Trophoblast cell (in vitro differentiated cells and primary cell): ENCODE measurements around the gene CTSE.
A peak's percentile ranks its signal among the peaks of the same experiment; 100 is the strongest.

Source experiments
- DNase-seq, 2 donors: peaks; one replicate each; pipeline ENCODE4 v3.0.0-alpha.2; 2016
- H2AFZ ChIP-seq: 2 replicates; pipeline ENCODE4 v1.6.1; 2013; ENCODE audit warnings: low read length, moderate library complexity, mild to moderate bottlenecking; ENCODE audit not compliant: insufficient read depth, poor library complexity
- H2AK5ac ChIP-seq: 2 replicates; pipeline ENCODE4 v1.6.1; 2013; ENCODE audit warnings: mild to moderate bottlenecking, low read length
- H2BK120ac ChIP-seq: 2 replicates; pipeline ENCODE4 v1.6.1; 2013; ENCODE audit warnings: low read length, mild to moderate bottlenecking, moderate library complexity; ENCODE audit not compliant: insufficient read depth, poor library complexity
- H2BK12ac ChIP-seq: 2 replicates; pipeline ENCODE4 v1.6.1; 2013; ENCODE audit warnings: mild to moderate bottlenecking, low read length, moderate library complexity
- H2BK5ac ChIP-seq: 2 replicates; pipeline ENCODE4 v1.6.1; 2013; ENCODE audit warnings: low read length, low read depth, moderate library complexity, mild to moderate bottlenecking; ENCODE audit not compliant: poor library complexity
- H3K14ac ChIP-seq: 2 replicates; pipeline ENCODE4 v1.6.1; 2013; ENCODE audit warnings: mild to moderate bottlenecking, low read length
- H3K18ac ChIP-seq: 2 replicates; pipeline ENCODE4 v1.6.1; 2013; ENCODE audit warnings: mild to moderate bottlenecking, low read length
- H3K23ac ChIP-seq: 2 replicates; pipeline ENCODE4 v1.6.1; 2013; ENCODE audit warnings: low read length
- H3K27ac ChIP-seq: 2 replicates; pipeline ENCODE4 v1.5.1; 2013; ENCODE audit warnings: low read depth, mild to moderate bottlenecking, inconsistent platforms, low read length, moderate library complexity
- H3K27me3 ChIP-seq: 2 replicates; pipeline ENCODE4 v1.6.1; 2013; ENCODE audit warnings: inconsistent platforms, mild to moderate bottlenecking, low read length, moderate library complexity; ENCODE audit not compliant: insufficient read depth
- H3K36me3 ChIP-seq, 2 experiments: 1 replicate in 1 of 2; 2 replicates in 1 of 2; pipeline ENCODE4 v1.6.1; 2013; ENCODE audit warnings: low read length in 2 of 2, mild to moderate bottlenecking in 2 of 2, moderate library complexity in 1 of 2; ENCODE audit not compliant: insufficient read depth in 2 of 2, control insufficient read depth in 1 of 2
- H3K4ac ChIP-seq: 2 replicates; pipeline ENCODE4 v1.6.1; 2013; ENCODE audit warnings: low read depth, mild to moderate bottlenecking, low read length, moderate library complexity
- H3K4me1 ChIP-seq, 2 experiments: 1 replicate in 1 of 2; 2 replicates in 1 of 2; pipeline ENCODE4 v1.6.1; 2013; ENCODE audit warnings: low read length in 2 of 2, mild to moderate bottlenecking in 2 of 2, moderate library complexity in 1 of 2; ENCODE audit not compliant: insufficient read depth in 2 of 2, control insufficient read depth in 1 of 2
- H3K4me2 ChIP-seq: 2 replicates; pipeline ENCODE4 v1.6.1; 2013; ENCODE audit warnings: inconsistent platforms, mild to moderate bottlenecking, low read length, moderate library complexity
- H3K4me3 ChIP-seq: 2 replicates; pipeline ENCODE4 v1.5.1; 2013; ENCODE audit warnings: mild to moderate bottlenecking, low read depth, low read length, inconsistent platforms
- H3K79me1 ChIP-seq: one replicate; pipeline ENCODE4 v1.6.1; 2013; ENCODE audit warnings: low read length
- H3K79me2 ChIP-seq: 2 replicates; pipeline ENCODE4 v1.6.1; 2013; ENCODE audit warnings: low read length, mild to moderate bottlenecking; ENCODE audit not compliant: control insufficient read depth, insufficient read depth, poor library complexity
- H3K9ac ChIP-seq: 2 replicates; pipeline ENCODE4 v1.6.1; 2013; ENCODE audit warnings: mild to moderate bottlenecking, low read length
- H3K9me3 ChIP-seq: 2 replicates; pipeline ENCODE4 v1.6.1; 2013; ENCODE audit warnings: low read depth, mild to moderate bottlenecking, control low read depth, inconsistent platforms, low read length; ENCODE audit not compliant: insufficient read depth
- H4K12ac ChIP-seq: 2 replicates; pipeline ENCODE4 v1.6.1; 2013; ENCODE audit warnings: low read depth, mild to moderate bottlenecking, low read length, moderate library complexity
- H4K8ac ChIP-seq: 2 replicates; pipeline ENCODE4 v1.6.1; 2013; ENCODE audit warnings: low read depth, mild to moderate bottlenecking, low read length, moderate library complexity
- H4K91ac ChIP-seq: one replicate; pipeline ENCODE4 v1.6.1; 2013; ENCODE audit warnings: low read depth, mild to moderate bottlenecking, low read length, moderate library complexity
- WGBS: extraction: QIAGEN DNeasy Blood & Tissue Kit; methylation state at CpG from one replicate; pipeline ENCODE4 v1.1.7; 2013; ENCODE audit warnings: missing lambda C conversion rate; ENCODE audit not compliant: insufficient read length, insufficient coverage; ENCODE audit errors: extremely low coverage; 5-methylcytosine and 5-hydroxymethylcytosine counted together

CTSE gene

DNA sequence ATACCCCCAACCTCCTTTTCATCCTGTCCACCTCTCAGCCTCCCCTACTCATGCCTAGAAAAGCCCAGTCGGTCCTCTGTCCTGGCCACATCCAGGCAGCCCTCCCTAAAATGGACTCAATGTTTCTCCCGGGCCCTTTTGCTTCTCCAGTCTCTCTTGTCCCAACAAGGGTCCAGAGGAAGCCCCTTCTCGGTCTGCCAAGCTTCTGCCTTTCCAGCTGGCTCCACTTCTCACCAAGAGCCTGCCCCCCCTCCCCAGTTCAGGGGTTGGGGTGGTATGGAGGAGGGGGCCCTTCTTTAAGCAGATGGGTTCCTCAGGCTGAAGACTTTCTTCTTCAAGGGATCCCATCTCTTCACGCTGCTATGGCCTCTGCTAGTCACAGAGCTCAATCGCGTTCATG is 44.4 kb downstream of the CTSE start:
- Histone ChIP-seq H3K23ac (no peak overlapping the region), H2BK120ac (no peak overlapping the region), H4K91ac (no peak overlapping the region), H3K4me1 (peaks cover 5 to 6% of the 10 kb centered on the region in 2 experiments), H3K18ac (no peak overlapping the region), H2AK5ac (no peak overlapping the region), H3K4me3 (no peak overlapping the region), H2BK12ac (no peak overlapping the region), H4K8ac (no peak overlapping the region), H3K36me3 (no peaks in the 10 kb centered on the region), H3K14ac (no peak overlapping the region), H3K9me3 (peaks cover 7% of the 10 kb centered on the region), H3K27me3 (no peaks in the 10 kb centered on the region), H3K4me2 (no peak overlapping the region), H3K9ac (no peak overlapping the region), H3K27ac (no peak overlapping the region), H2AFZ (no peak overlapping the region), H3K79me2 (no peaks in the 10 kb centered on the region), H3K4ac (no peak overlapping the region), H2BK5ac (no peak overlapping the region), H3K79me1 (no peaks in the 10 kb centered on the region), H4K12ac (no peak overlapping the region)
- no CpG with 5 or more reads among the region's 6 CpGs for WGBS
- no peak for DNase-seq

DNA sequence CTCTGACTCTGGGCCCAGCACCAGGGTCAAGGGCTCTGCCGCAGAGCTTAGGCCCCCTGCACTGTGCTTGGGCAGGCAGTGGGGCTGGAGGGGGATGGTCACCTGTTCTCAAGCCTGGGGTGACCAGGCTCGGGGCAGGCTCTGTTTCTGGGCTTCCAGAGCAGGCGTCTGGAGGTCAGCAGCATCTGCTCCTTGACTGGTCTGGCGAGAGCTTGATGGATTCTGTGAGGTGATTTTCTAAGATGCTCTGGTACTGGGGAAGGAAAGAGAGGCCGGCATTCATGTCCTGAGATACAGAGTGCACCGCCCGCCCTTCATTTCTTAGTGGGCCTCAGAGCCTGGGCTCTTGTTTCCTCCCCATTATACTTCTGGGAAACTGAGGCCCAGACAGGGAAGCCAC is 45.0 kb downstream of the CTSE start:
- no peak overlapping the region for H2BK5ac ChIP-seq
- DNase-seq = no peak
- H4K91ac ChIP-seq = no peak overlapping the region
- no peak overlapping the region for H4K12ac ChIP-seq
- H2BK12ac ChIP-seq = no peak overlapping the region
- no peak overlapping the region for H2AK5ac ChIP-seq
- H3K4ac ChIP-seq = no peak overlapping the region
- H3K23ac ChIP-seq = no peak overlapping the region
- H3K18ac ChIP-seq = no peak overlapping the region
- H3K27ac ChIP-seq = no peak overlapping the region
- H3K4me1 ChIP-seq = peaks cover 0 to 3% of the 10 kb centered on the region in 2 experiments
- no peak overlapping the region for H2BK120ac ChIP-seq
- H3K79me1 ChIP-seq = no peaks in the 10 kb centered on the region
- no CpG with 5 or more reads among the region's 7 CpGs for WGBS
- peaks cover 9% of the 10 kb centered on the region for H3K9me3 ChIP-seq
- H3K9ac ChIP-seq = no peak overlapping the region
- H2AFZ ChIP-seq = no peak overlapping the region
- no peaks in the 10 kb centered on the region for H3K79me2 ChIP-seq
- no peak overlapping the region for H4K8ac ChIP-seq
- H3K14ac ChIP-seq = no peak overlapping the region
- no peak overlapping the region for H3K4me3 ChIP-seq
- H3K27me3 ChIP-seq = no peaks in the 10 kb centered on the region
- no peaks in the 10 kb centered on the region for H3K36me3 ChIP-seq
- H3K4me2 ChIP-seq = no peak overlapping the region

DNA sequence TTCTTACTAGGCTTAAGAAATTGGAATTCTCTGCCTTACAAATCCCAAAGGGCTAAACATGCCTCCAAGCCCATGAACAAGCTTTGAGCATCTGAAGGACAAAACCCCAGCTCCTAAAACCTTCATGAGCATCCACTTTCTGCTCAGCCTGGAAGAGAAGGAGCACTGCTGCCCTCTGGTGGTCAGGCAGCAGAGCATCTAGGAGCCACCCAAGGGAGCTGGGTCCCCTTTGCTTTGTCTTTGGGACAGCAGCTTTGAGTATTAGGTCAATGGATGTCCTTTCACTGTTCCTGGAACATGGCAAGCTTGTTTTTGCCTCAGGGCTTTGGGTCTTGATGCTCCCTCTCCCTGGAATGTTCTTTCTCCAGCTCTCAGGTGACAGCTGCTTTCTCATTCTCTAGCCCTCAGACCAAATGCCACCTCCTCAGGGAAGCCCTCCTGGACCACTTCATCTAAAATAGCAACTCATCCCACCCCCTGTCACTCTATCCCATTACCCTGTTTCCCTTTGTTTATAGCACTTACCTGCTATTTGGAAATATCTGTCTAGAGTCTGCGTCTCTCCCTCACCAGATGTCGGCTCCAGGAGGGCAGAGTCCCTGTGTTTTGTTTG is 46.2 kb downstream of the CTSE start:
- no peaks in the 10 kb centered on the region for H3K79me1 ChIP-seq
- no peaks in the 10 kb centered on the region for H3K27me3 ChIP-seq
- H3K27ac ChIP-seq = no peak overlapping the region
- no peak overlapping the region for H4K8ac ChIP-seq
- H2BK120ac ChIP-seq = no peak overlapping the region
- H3K4me3 ChIP-seq = no peak overlapping the region
- no peak overlapping the region for H2AFZ ChIP-seq
- no CpG with 5 or more reads among the region's 2 CpGs for WGBS
- H2AK5ac ChIP-seq = no peak overlapping the region
- no peak overlapping the region for H4K91ac ChIP-seq
- peaks cover 0 to 3% of the 10 kb centered on the region in 2 experiments for H3K4me1 ChIP-seq
- DNase-seq = peak; percentile 70 to 86
- H3K79me2 ChIP-seq = no peaks in the 10 kb centered on the region
- H2BK5ac ChIP-seq = no peak overlapping the region
- H3K9ac ChIP-seq = no peak overlapping the region
- H3K18ac ChIP-seq = no peak overlapping the region
- no peak overlapping the region for H3K4me2 ChIP-seq
- H3K23ac ChIP-seq = no peak overlapping the region
- H3K4ac ChIP-seq = no peak overlapping the region
- H2BK12ac ChIP-seq = no peak overlapping the region
- no peaks in the 10 kb centered on the region for H3K36me3 ChIP-seq
- H3K14ac ChIP-seq = no peak overlapping the region
- H3K9me3 ChIP-seq = peaks cover 20% of the 10 kb centered on the region
- no peak overlapping the region for H4K12ac ChIP-seq

DNA sequence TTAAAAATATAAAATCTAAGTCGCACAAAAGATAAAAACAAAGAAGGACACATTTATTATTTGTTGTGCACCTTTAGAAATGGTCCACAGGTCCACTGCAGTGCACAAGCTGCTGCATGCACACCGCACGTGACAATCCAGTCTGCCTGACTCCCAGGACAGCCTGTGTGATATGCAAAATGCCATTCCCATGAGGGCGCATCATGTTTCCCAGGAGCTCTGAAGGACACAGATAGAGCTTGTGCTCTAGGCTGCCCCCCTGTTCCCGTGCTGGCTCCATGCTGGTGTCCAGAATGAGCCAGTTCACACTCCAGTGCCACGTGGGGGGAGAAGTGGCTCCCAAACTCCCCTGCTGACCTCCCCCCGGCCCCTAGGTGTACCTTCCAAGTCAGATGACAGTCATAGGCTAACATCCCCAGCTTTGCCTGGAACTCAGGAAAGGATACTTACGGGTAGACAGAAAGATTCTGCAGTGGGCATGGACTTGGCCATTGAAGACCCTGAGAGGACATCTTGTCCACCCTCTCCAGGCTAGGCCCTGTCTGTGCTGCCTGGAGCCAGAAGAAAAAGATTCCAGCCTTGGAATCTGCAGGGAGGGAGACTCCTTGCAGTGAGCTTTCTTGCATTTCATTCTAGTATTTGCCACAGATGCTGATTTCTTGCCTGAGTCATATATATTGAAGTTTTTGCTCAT is 46.8 kb downstream of the CTSE start:
- no peak overlapping the region for H3K18ac ChIP-seq
- H3K79me1 ChIP-seq = no peaks in the 10 kb centered on the region

More for the DNA sequence above, 46.8 kb downstream of the CTSE start:
- DNase-seq = peak; percentile 29 to 42
- Histone ChIP-seq H3K9me3 (peaks cover 20% of the 10 kb centered on the region), H4K8ac (no peak overlapping the region), H3K36me3 (no peaks in the 10 kb centered on the region), H4K91ac (no peak overlapping the region), H3K4ac (no peak overlapping the region), H3K4me3 (no peak overlapping the region), H2BK120ac (no peak overlapping the region), H2AK5ac (no peak overlapping the region), H3K4me2 (no peak overlapping the region), H3K4me1 (peaks cover 0 to 3% of the 10 kb centered on the region in 2 experiments), H3K27ac (no peak overlapping the region), H2AFZ (no peak overlapping the region), H3K27me3 (no peaks in the 10 kb centered on the region), H3K23ac (no peak overlapping the region), H2BK12ac (no peak overlapping the region), H4K12ac (no peak overlapping the region), H3K79me2 (no peaks in the 10 kb centered on the region), H3K14ac (no peak overlapping the region), H3K9ac (no peak overlapping the region), H2BK5ac (no peak overlapping the region)
- no CpG with 5 or more reads among the region's 8 CpGs for WGBS
